Measurements from ENCODE around the gene PKMYT1. TPM values are rescaled to one million over a fixed set of nuclear protein-coding genes. Genes with fewer than 3 reads are reported as not detected.

The PKMYT1 gene
- total and polyA plus RNA-seq, 9 of the 15 experiments (the other 6 are each of a cell fraction or from before 2014, with no cell fraction given), result 8.7 to 201 (median 37.8) TPM

GRCh38 chr16:2927010-2927646, 53.1 kb downstream of the PKMYT1 start:
- ChIA-PET POLR2A (interaction anchor here (0.7 to 1.0 kb wide), 3 partner anchors 13 to 124 kb away, joined by 3 read pairs; partner anchors contain the start of gene FLYWCH1), CTCF (ENCODE audit: low intra/inter-chr PET ratio) (interaction anchor here (1.1 to 2.2 kb wide), 3 partner anchors 53 to 732 kb away, joined by 3 to 17 read pairs (median 12); no protein-coding TSS in a partner anchor)
- Histone ChIP-seq H3K4me1 (replicated peaks in 1 of 2; ENCODE audit: control insufficient read depth in 2 of 2, insufficient read depth in 2 of 2, low read length in 2 of 2) (peaks cover 3 to 22% of the 10 kb centered on the region in 2 experiments; a peak in 3 of 5 replicates), H3K27ac (ENCODE audit: extremely low read depth, low read depth, low read length) (no peak overlapping the region), H3K36me3 (ENCODE audit: control insufficient read depth, insufficient read depth, low read length) (peaks cover 19% of the 10 kb centered on the region; the same call in 1 of the 3 replicates), H3K9me1 (ENCODE audit: control insufficient read depth, insufficient read depth, low read length) (no peaks in the 10 kb centered on the region), H4K20me1 (replicated peaks; ENCODE audit: control insufficient read depth, insufficient read depth, low read length) (no peaks in the 10 kb centered on the region), H3K9me3 (replicated peaks; ENCODE audit: control insufficient read depth, insufficient read depth, low read depth, low read length) (no peaks in the 10 kb centered on the region), H3K4me2 (ENCODE audit: insufficient read depth, low read length) (peak overlapping the region; percentile 65), H3K4me3 (no peak overlapping the region), H3K27me3 (ENCODE audit: control insufficient read depth in 2 of 2, insufficient read depth in 2 of 2, low read length in 2 of 2) (no peaks in the 10 kb centered on the region), H3K79me2 (ENCODE audit: control insufficient read depth, insufficient read depth, low read length) (no peaks in the 10 kb centered on the region), H3K9ac (ENCODE audit: insufficient read depth in 1 of 2, low read depth in 2 of 2, low read length in 2 of 2) (no peak overlapping the region), H2AFZ (ENCODE audit: low read depth, low read length) (peak overlapping the region; percentile 86)
- FAIRE-seq (peak; percentile 99), ATAC-seq (peak; percentile 98), DNase-seq (ENCODE audit: extremely low read depth in 1 of 4, low spot score in 3 of 4) (peak; percentile 75 to 93 (median 78))
- 6% methylated on average over 19 of the region's 19 CpGs for WGBS (ENCODE audit: insufficient coverage, low coverage, missing lambda C conversion rate)
- BruUV-seq (replicated peaks), result no TSS peak
- in situ Hi-C loops (cut with MboI), result loop anchor here (5.0 kb wide), 1 partner anchor 90 kb away; no protein-coding TSS in a partner anchor
- intact Hi-C loops (cut with micrococcal nuclease), result loop anchor here (5.0 kb wide), 1 partner anchor 55 kb away; the partner anchor contains the start of gene PKMYT1
- TF ChIP-seq TOE1 (IDR thresholded peaks at IDR 0.05; ENCODE audit: borderline replicate concordance) (peak; percentile 17; the same call in 1 of the 2 replicates), TOE1 (CRISPR knock-in tag; IDR thresholded peaks at IDR 0.05; ENCODE audit: borderline replicate concordance, low read depth) (no peak), ZKSCAN8 (CRISPR knock-in tag; IDR thresholded peaks at IDR 0.05) (no peak), ELK1 (CRISPR knock-in tag; IDR thresholded peaks at IDR 0.05) (no peak), ZBTB33 (CRISPR knock-in tag; IDR thresholded peaks at IDR 0.05) (peak; percentile 64; the same call in 1 of the 2 replicates), ZNF197 (CRISPR knock-in tag; IDR thresholded peaks at IDR 0.05; ENCODE audit: low read depth) (no peak), TFAP4 (CRISPR knock-in tag; IDR thresholded peaks at IDR 0.05; ENCODE audit: borderline replicate concordance) (peak; percentile 64; the same call in 1 of the 2 replicates), HLTF (IDR thresholded peaks at IDR 0.05) (no peak), ZNF395 (CRISPR knock-in tag; IDR thresholded peaks at IDR 0.05) (no peak), TRIM24 (IDR thresholded peaks at IDR 0.05) (no peak), ZNF512 (tag; IDR thresholded peaks at IDR 0.05) (no peak), JUN (IDR thresholded peaks at IDR 0.05; ENCODE audit: borderline replicate concordance, low read depth, low read length) (no peak), JUN (CRISPR knock-in tag; IDR thresholded peaks at IDR 0.05; ENCODE audit: borderline replicate concordance) (no peak)
